Measurements from ENCODE around the gene HOXD12.

The HOXD12 gene

GRCh38 chr2:176120364-176121189 is 21.0 kb downstream of the HOXD12 start:
- no peak for DNase-seq (ENCODE audit: low read depth in 2 of 2)

- DNase-seq (ENCODE audit: low read depth in 2 of 2): no peak
Observed at GRCh38 chr2:176121190-176122051, 21.8 kb downstream of the HOXD12 start.

GRCh38 chr2:176122052-176122682 is 22.6 kb downstream of the HOXD12 start:
- no peak for DNase-seq (ENCODE audit: low read depth in 2 of 2)

GRCh38 chr2:176122683-176123410 is 23.3 kb downstream of the HOXD12 start, which contains the start of gene HOXD9:
HOXD9 (plus strand) TSS chr2:176122719; CDS start chr2:176122769, 50 bp downstream.
- DNase-seq (ENCODE audit: low read depth in 2 of 2): no peak

GRCh38 chr2:176123411-176124109 is 24.0 kb downstream of the HOXD12 start:
- DNase-seq (ENCODE audit: low read depth in 2 of 2): no peak

- no peak for DNase-seq (ENCODE audit: low read depth in 2 of 2)
Observed at GRCh38 chr2:176124110-176124946, 24.7 kb downstream of the HOXD12 start.

GRCh38 chr2:176124947-176125771 is 25.6 kb downstream of the HOXD12 start:
- DNase-seq (ENCODE audit: low read depth in 2 of 2): no peak

- no peak for DNase-seq (ENCODE audit: low read depth in 2 of 2)
Observed at GRCh38 chr2:176125772-176126054, 26.1 kb downstream of the HOXD12 start.

- peak; percentile 59 to 60 for DNase-seq (ENCODE audit: low read depth in 2 of 2)
Observed at GRCh38 chr2:176126929-176127773, 27.6 kb downstream of the HOXD12 start.

- DNase-seq (ENCODE audit: low read depth in 2 of 2): no peak
Observed at GRCh38 chr2:176127774-176128072, 28.1 kb downstream of the HOXD12 start.

- DNase-seq (ENCODE audit: low read depth in 2 of 2): no peak
Observed at GRCh38 chr2:176128172-176128981, 28.8 kb downstream of the HOXD12 start.

- no peak for DNase-seq (ENCODE audit: low read depth in 2 of 2)
Observed at GRCh38 chr2:176128982-176129796, 29.6 kb downstream of the HOXD12 start, which contains the start of gene HOXD8. HOXD8 (plus strand) TSS chr2:176129705; CDS start chr2:176130367, 662 bp downstream.

GRCh38 chr2:176129813-176130146 is 30.2 kb downstream of the HOXD12 start:
- DNase-seq (ENCODE audit: low read depth in 2 of 2): no peak

- no peak for DNase-seq (ENCODE audit: low read depth in 2 of 2)
Observed at GRCh38 chr2:176130147-176130956, 30.8 kb downstream of the HOXD12 start.

GRCh38 chr2:176130957-176131847 is 31.6 kb downstream of the HOXD12 start:
- no peak for DNase-seq (ENCODE audit: low read depth in 2 of 2)
